GM18499 (cell line): ENCODE data around the gene LYZL4.

ENCODE experiments used
- ATAC-seq: cut with Tn5 transposase; IDR thresholded peaks from one replicate; pipeline ENCODE4 v1.9.1; 2021; ENCODE audit warnings: moderate number of reproducible peaks; ENCODE audit not compliant: insufficient read depth, unreplicated experiment

Gene LYZL4

DNA sequence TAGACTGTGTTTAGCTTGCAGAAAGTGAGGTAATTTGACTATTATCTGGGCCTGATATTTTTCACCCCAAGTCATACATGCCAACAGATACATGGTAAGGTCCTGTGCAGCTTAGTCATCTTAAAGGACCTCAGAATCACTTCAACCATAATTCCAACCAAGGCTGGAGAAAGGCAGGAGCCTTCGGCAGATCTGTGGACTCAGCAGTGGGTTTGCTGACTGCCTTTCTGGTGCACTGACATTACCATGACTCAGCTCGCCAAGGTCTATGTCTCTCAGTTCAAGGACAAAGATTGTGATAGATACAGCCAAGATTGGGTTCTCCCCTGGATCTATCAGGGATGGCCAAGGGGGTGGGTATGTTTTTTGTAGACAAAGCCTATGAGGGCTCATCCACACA lies 32.7 kb downstream of the LYZL4 start:
- no peak for ATAC-seq

DNA sequence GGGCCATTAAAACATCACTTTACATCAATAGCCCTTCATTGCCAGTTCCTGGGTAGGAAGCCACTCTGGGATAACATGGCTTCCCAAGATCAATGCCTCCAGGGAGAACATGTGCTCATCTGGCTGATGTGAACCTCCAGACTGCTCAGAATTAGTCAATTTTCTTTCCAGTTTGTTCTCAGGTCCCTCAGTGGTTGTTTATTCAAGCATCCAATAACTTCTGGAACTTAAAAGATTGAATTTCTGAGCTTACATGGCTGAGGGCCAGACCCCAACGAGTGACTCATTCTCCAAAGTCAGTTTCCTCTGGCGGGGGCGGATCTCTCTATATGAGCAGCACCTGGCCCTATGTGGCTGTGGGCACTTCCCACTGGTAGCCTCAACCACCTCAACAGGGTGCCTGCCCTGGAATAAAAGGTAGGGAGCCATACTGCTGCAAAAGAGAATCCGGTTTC lies 34.0 kb downstream of the LYZL4 start:
- no peak for ATAC-seq

GRCh38 chr3:42375121-42375800 lies 35.1 kb downstream of the LYZL4 start:
- no peak for ATAC-seq

- no peak for ATAC-seq
These were observed 38.6 kb downstream of the LYZL4 start for GRCh38 chr3:42371776-42372175.

- no peak for ATAC-seq
These were observed 40.6 kb downstream of the LYZL4 start for GRCh38 chr3:42369832-42370231.

GRCh38 chr3:42369304-42369703 lies 41.1 kb downstream of the LYZL4 start:
- no peak for ATAC-seq

DNA sequence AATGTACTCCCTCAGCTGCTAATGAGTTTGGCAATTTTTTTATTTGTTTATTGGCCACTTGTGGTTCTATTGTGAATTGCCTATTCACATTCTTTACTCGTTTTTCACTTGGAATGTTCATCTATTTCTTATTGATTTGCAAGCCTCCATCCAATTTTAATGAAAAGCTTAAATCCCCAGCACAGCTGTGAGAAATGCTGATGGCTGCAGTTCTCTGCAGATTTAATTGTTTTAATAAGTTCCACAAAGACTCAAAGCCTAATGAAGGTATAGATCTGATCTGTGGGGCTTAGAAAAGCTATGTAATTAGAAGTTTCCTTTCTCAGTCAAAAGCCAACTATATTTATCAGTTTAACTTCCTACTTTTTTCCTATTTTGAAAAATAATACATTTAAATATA lies 41.5 kb downstream of the LYZL4 start:
- ATAC-seq, result no peak

- no peak for ATAC-seq
These were observed 42.5 kb downstream of the LYZL4 start for GRCh38 chr3:42367903-42368302.

DNA sequence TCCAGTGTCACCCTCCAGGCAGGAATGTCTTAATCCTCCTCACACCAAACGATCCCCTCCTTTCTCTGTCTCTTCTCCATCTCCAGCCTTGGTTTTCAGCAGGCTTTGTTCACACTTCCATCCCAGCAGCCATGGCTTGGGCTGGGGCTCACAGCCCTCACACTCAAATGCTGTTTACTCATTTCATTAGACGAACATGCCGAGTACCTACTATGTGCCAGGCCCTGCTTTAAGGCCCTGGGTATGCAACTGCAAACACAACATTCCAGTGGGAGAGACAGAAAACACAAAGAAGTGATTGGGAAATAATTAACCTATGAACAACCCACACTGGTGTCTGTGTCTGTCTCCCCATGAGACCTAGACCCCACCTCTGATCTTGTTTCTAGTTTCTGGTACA lies 43.9 kb downstream of the LYZL4 start:
- no peak for ATAC-seq

GRCh38 chr3:42357335-42357734 lies 53.1 kb downstream of the LYZL4 start:
- no peak for ATAC-seq

- ATAC-seq, result no peak
These were observed 54.8 kb downstream of the LYZL4 start for GRCh38 chr3:42355612-42356011.

GRCh38 chr3:42353631-42354030 lies 56.8 kb downstream of the LYZL4 start:
- no peak for ATAC-seq

GRCh38 chr3:42351207-42351606 lies 59.2 kb downstream of the LYZL4 start:
- no peak for ATAC-seq

DNA sequence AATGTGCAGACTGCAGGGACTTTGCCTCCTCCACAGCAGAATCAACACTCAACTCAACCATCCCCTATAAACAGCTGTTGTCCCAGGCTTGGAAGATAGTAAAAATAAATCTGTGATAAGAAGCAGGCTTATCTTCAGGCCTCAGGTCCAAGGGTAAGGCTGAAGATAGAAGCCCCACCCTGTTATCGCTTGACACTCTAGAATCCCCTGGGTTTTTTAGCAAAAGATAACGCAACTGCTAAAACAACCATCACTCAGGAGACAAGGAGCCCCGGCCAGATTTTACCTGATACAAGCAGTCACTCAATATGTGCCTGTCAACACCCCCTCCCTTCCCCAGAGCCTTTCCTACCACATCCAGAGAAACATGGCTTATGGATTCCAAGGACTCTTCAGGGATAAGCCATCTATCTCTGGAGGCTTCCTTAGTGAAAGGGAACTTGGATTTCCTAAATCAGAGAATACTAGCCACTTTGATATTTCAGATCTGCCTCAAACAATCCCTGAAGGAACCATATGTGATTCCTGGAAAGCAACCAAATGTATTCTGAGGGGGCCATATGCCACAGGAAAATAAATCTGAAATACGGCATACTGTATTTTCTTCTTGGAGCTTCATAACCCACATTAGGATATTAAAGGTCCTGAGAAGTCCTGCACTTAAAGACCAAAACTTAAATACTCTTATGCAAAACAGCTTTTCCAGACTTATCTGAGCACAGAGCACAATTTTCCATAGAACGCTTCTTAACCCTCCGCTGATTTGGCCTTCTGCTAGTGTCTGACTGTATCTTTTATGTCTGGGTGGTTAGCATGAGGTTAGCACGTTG lies 60.4 kb downstream of the LYZL4 start:
- no peak for ATAC-seq

DNA sequence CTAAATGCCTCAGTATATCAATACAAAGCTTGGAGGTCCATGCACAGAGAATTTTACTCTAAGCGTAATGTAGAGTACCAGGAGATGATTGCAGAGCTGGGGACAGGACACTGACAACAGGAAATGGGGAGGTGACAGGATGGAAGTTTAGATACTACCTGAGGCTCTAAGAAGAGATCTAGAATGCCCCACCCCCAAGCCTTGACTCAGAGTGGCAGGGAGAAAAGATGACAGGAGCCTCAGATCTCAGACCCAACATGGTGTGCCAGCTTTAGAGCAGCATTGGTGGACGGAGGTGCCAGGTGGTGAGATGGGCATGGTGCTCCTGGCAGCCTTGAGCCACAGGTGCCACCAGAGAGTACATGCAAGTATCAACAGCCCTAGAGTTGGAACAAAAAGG lies 62.5 kb downstream of the LYZL4 start:
- ATAC-seq, result no peak
